Erythroblast (primary cell): Measurements from ENCODE around the gene HPS1.

ENCODE experiments used
- GATA1 ChIP-seq: IDR thresholded peaks from 2 replicates; pipeline ENCODE4 v1.6.1; 2011; ENCODE audit warnings: low read depth, mild to moderate bottlenecking, control low read depth, low read length, moderate library complexity
- POLR2A ChIP-seq: IDR thresholded peaks from 2 replicates; pipeline ENCODE4 v1.6.1; 2011; ENCODE audit warnings: mild to moderate bottlenecking, low read length

DNA sequence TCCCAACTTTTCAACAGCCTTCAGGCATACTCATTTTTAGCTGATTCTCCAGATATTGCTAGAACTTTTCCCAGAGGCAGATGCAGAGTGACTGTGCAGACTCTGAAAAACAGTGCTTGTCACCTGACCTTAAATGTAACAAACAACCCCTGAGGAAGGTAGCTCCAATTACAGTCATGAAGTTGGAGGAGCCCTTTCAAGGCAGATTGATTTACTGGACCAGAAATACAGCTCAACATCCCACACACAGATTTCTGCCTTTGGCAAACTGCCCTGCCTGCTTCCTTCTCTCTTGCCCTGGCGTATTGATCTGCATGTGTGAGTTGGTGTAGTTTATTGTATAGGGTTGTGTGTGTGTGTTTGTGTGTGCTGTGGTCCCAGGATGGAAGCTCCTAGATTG, 70.2 kb downstream of the HPS1 start:
- TF ChIP-seq POLR2A (no peak), GATA1 (no peak)
